HEK293 (cell line): ENCODE results near the gene BCL6.

ENCODE experiments used
- CTCF ChIP-seq: fragments of 450-650 bp; formaldehyde crosslinking; IDR thresholded peaks from 2 replicates; pipeline ENCODE4 v1.5.1; 2016; ENCODE audit warnings: missing biosample characterization, missing genetic modification characterization
- KLF9 ChIP-seq: fragments of 450-650 bp; formaldehyde crosslinking; IDR thresholded peaks from 2 replicates; pipeline ENCODE4 v1.5.1; 2016; ENCODE audit warnings: missing biosample characterization, missing genetic modification characterization, low read depth
- WT1 ChIP-seq: fragments of 450-650 bp; formaldehyde crosslinking; IDR thresholded peaks from 2 replicates; pipeline ENCODE4 v1.5.1; 2016; ENCODE audit warnings: missing biosample characterization, missing genetic modification characterization
- YY1 ChIP-seq: fragments of 450-650 bp; formaldehyde crosslinking; IDR thresholded peaks from 2 replicates; pipeline ENCODE4 v1.5.1; 2018; ENCODE audit warnings: missing biosample characterization, missing genetic modification characterization
- ZFP41 ChIP-seq: fragments of 450-650 bp; formaldehyde crosslinking; IDR thresholded peaks from 2 replicates; pipeline ENCODE4 v1.5.1; 2016; ENCODE audit warnings: missing biosample characterization, missing genetic modification characterization, borderline replicate concordance
- ZNF121 ChIP-seq: fragments of 450-650 bp; formaldehyde crosslinking; IDR thresholded peaks from 2 replicates; pipeline ENCODE4 v1.5.1; 2016; ENCODE audit warnings: missing biosample characterization, missing genetic modification characterization
- ZNF350 ChIP-seq: fragments of 450-650 bp; formaldehyde crosslinking; IDR thresholded peaks from 2 replicates; pipeline ENCODE4 v1.5.0; 2017; ENCODE audit warnings: missing biosample characterization, mild to moderate bottlenecking, missing genetic modification characterization
- ZNF513 ChIP-seq: fragments of 450-650 bp; IDR thresholded peaks from 2 replicates; pipeline ENCODE4 v1.5.1; 2018; ENCODE audit warnings: missing biosample characterization, missing genetic modification characterization
- ZNF549 ChIP-seq: fragments of 450-650 bp; IDR thresholded peaks from 2 replicates; pipeline ENCODE4 v1.5.1; 2018; ENCODE audit warnings: missing biosample characterization, missing genetic modification characterization, mild to moderate bottlenecking, inconsistent platforms, moderate library complexity
- ZNF670 ChIP-seq: fragments of 450-650 bp; formaldehyde crosslinking; IDR thresholded peaks from 2 replicates; pipeline ENCODE4 v1.5.1; 2016; ENCODE audit warnings: missing biosample characterization, missing genetic modification characterization, low read depth
- ZNF701 ChIP-seq: fragments of 450-650 bp; formaldehyde crosslinking; IDR thresholded peaks from 2 replicates; pipeline ENCODE4 v1.5.1; 2016; ENCODE audit warnings: missing biosample characterization, missing genetic modification characterization
- TF ChIP-seq, protein P1 (sequence below): fragments of 450-650 bp; formaldehyde crosslinking; IDR thresholded peaks from 2 replicates; pipeline ENCODE4 v1.5.1; 2016; ENCODE audit warnings: missing biosample characterization, missing genetic modification characterization

DNA sequence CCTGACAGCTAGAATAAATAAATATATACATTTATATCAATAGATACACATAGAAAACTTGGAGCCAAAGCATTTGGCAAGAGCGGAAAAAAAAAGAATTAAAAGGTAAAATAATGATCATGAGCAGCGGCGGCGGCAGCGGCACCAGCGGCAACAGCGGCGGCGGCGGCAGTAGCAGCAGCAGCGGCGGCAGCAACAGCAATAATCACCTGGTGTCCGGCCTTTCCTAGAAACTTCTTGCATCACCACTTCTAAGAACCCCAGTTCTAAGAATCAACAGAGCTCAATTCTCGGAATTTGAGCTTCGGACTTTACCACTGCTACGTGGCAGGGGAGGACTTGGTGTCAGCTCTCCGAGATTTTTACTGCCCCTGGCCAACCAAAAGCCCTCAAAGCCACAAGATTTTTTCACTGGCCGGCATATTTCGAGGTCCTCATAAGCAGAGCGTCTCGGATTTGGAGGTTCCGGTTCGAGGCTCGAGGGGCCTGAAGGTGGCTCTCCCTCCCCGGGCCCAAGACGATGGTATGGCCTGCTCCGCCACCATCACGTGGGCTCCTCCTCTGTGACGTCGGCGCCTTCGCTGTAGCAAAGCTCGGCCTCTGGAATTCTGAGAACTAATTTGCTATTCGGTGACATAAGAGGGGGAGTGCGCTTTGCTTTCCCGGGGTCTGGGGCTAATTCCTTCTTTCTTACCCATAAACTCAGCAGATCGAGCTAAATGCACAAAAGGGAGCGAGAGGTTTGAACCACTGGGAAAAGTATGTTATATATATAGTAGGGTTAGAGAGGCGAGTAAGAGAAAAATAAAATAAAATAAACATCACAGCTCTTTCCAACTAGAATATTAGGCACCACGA lies at the start of gene BCL6:
- TF ChIP-seq ZNF549 (no peak), ZNF701 (tag by site-specific recombination) (no peak), CTCF (tag by site-specific recombination) (no peak), ZNF513 (tag by site-specific recombination) (no peak), ZNF350 (tag by site-specific recombination) (no peak), ZNF121 (tag by site-specific recombination) (no peak), KLF9 (tag by site-specific recombination) (no peak; the same call in 1 of the 2 replicates), ZNF670 (tag by site-specific recombination) (no peak), WT1 (tag by site-specific recombination) (no peak), ZFP41 (no peak), YY1 (no peak)
- TF ChIP-seq, protein P1, sequence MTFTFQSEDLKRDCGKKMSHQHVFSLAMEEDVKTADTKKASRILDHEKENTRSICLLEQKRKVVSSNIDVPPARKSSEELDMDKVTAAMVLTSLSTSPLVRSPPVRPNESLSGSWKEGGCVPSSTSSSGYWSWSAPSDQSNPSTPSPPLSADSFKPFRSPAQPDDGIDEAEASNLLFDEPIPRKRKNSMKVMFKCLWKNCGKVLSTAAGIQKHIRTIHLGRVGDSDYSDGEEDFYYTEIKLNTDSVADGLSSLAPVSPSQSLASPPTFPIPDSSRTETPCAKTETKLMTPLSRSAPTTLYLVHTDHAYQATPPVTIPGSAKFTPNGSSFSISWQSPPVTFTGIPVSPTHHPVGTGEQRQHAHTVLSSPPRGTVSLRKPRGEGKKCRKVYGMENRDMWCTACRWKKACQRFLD (tag by site-specific recombination), result no peak
